GM21825 (cell line): Measurements from ENCODE around the gene IRX3.

Experiments used
- ATAC-seq: cut with Tn5 transposase; IDR thresholded peaks from one replicate; pipeline ENCODE4 v1.9.1; 2021; ENCODE audit warnings: mild to moderate bottlenecking, moderate library complexity; ENCODE audit not compliant: unreplicated experiment

The IRX3 gene

DNA sequence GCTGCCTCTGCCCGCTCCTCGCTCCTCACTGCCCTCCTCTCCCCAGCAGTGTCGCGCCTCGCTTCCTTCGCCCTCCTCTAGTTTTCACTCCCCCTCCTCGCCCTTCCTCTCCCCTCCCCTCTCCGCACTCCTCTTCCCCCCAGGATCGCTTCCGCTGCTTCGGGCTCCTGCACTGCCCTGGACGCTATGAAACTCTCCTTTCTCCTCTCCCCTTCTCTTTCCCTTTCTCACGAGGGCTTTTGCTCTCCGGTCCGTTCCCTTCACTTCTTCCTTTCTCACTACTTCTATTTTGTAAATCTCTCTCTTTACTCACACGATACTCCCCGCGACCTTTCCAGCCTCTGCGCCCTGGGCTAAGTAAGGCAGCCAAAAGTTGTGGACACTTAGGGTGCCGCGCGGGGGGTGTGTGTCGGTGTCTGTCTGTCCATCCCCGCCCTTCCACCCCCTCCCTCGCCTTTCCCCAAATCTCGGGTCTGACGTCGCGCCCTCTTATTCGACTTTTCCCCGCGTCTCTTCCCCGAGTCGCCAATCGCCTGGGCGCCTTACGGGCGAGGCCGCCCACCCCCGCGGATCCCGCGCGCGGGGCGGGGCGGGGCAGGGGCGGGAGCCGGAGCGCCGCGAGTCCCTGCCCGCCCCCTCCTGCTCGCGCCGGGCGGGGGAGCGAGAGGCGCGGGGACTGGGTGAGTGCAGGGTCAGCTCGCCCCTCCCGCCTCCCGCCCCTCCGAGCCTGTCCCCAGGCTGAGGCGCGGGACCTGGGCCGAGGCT is at the start of gene IRX3:
Gene IRX3, minus strand, starts transcription at position 422 of the 765 bp plus-strand sequence. CDS start 737 bp downstream, outside the sequence.
- ATAC-seq: no peak

DNA sequence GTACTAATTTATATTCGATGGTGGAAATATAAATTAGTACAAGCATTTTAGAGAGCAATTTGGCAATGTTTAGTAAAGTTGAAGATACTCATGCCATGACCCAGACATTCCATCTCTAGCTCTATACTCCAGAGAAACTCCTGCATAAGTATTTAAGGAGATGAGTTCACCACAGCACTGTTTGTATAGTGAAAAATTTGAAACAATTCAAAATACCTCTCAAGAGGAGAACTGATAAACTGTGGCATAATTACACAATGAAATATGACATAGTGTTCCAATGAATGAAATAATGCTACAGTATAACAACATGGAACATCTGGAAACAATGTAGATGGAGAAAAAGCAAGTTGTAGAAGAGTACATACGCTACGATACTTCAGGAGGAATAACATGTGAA is 48.6 kb upstream of the IRX3 start:
- no peak for ATAC-seq

DNA sequence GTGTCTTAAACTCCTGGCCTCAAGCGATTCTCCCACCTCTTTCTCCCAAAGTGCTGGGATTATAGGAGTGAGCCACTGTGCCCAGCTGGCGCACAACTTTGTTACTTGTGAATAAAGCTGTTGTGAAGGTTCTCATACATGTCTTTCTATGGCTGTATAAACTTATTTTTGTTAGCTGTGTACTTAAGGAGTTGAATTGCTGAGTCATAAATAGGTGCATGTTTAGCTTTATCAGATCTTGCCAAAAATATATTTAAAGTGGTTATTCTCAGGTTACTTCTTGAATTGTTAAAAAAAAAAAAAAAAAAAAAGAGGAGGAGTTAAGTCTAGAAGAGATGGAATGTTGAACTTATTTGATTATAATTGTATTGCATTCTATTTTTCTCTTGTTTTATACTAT is 47.6 kb upstream of the IRX3 start:
- no peak for ATAC-seq

DNA sequence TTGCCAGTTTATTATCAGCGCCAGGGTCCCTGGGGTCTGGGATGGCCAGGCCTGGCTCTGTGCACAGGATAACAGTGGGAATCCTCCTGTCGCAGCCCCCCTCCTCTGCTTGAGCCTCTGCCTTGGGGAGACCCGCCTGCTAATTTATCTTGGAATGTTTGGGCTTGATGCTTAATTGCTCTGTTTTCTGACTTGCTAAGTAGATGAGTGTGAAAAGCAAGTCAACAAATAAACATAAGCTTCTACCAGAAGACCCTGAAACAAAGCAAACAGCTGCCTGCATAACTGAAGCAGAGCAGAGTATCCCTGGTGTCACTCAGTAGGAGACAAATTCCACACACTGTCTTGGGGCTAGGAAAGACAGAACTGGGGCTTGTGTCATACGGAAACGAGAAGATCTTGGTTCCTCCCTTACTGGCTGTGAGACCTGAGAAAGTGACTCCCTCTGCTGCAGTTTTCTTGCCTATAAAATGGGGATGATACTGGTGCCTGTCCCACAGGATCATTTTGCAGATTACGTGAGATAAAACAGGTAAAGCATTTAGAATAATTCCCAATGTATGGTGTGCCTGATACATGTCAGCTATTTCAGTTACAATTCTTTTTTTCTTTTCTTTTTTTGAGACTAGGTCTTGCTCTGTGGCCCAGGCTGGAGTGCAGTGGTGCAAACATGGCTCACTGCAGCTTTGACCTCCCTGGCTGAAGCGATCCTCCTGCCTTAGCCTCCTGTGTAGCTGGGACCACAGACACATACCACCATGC is 44.8 kb upstream of the IRX3 start:
- no peak for ATAC-seq

DNA sequence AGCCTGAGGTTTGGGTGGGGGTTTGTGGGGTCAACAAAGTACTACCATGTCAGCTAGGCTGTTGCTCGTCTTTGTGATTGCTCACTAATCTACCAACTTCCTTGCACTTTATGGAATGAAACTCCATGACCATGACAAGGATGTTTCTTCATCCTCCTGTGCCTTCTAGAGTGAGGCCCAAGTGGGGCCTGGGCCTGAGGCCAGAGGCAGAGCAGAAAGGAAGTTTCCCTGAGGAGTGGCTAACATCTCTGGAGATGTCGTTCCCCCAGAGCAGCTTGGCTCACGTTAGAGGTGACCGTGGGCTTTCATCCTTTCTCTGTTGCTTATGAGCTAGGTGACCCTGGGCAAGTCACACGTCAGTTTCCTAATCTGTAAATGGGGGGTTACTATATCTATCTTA is 41.0 kb upstream of the IRX3 start:
- ATAC-seq: no peak

DNA sequence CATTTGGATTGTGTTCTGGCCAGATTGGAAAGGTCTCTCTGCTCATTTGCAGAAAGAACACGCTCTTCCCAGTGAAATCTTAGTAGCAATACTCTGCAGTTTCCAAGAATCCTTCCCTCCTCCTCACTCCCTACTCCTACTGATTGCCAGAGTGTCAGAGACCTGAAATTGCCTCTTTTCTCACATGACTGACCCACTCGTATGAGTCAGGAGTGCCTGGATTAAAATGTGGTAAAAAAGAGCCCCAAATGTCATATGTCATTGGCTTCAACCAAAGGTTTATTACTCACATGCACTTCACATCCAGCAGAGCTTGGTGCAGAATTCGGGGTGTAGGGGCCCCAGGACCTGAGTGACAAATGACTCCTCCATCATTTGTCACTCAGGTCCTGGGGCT is 39.7 kb upstream of the IRX3 start:
- no peak for ATAC-seq

DNA sequence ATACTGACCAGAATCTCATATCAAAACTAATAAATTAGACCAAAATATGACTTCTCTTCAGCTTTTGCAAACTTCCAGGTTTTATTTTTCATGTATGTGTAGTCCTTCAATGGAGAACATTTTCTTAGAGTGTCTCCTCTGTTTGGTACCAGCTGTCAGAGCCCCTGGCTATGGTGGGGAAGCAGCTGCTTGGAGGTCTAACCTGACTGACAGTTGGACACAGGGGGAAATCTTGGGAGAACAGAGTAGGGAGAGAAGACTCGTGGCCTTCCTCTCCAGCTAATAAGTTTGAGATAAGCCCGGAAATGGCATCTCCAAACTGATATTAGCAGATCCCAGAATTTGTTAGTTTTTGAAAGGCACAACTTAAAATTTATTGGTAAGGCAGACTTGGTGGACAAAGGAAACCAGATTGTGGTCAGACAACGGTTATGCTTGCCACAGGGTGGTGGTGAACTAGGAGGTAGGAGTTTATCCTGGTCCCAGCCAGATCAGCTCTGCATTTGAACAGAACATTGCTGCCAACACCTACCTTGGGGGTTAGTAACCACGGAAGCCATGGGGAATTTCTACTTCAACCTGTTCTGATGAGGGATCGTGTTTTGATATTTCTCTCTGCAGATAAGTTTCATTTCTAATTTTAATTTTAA is 39.2 kb upstream of the IRX3 start:
- no peak for ATAC-seq

DNA sequence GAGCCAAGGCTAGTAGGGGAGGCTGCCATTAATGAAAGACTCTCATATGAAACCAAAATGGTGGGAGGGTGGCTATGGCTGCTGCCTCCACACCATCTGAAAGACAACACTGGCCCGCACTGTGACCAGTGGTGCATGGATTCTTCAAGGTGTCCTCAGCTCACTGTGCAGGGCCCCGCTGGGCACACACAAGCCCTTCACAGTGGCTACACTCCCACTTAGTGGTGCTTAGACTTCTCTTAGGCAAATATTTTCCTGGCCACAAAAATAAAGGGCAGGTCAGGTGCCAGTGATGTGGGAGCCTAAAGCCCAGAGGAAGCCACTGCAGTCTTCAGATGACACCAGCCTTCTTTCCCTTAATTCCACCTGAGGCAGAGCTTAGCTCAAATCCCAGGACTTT is 38.1 kb upstream of the IRX3 start:
- ATAC-seq: no peak

DNA sequence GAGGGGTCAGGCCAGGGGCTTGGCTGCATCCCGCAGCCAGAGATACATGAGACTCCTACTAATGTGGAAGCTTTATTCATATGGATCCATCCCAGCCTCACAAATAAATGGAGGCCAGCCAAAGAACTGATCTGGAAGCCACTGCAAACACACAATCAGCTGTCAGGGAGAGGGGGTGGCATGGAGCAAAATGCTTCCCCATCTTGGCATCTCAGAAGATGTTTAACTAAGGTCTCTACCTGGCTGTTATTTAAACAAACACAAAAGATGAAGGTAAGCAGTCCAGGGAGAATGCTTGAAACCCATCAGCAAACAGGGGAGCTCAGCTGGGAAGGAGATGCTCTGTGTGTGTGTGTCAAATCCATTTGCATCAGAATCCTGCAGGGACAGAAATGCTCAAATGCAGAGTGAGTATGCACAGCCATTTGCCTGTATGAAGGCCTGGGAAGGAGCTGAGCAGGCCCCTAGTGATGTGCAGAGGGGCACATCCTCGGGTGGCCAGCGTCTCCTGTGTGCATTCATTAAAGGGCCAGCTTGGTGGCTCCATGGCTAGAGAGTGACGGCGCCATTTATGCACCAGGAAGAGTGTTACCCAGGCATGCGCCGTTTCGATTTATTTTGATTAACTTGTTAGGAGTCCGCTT is 34.2 kb upstream of the IRX3 start:
- ATAC-seq: no peak

DNA sequence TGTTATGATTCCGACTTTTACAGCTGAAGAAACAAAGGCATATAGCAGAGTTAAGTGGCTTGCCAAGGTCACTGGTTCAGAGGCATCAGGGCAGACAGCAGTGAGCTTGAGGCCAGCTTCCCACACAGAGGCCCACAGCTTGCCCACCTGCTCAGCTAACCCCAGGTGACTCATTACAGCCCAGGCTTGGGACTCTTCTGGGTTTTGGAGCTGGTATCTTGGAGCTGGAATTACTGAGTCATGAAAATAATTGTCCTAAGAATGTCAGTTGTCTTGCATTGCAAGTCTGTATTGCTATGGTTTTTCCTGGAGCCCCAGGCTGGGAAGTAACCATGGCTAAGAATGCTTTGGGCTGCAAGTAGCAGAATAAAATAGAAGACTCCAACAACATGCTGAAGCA is 32.4 kb upstream of the IRX3 start:
- no peak for ATAC-seq

DNA sequence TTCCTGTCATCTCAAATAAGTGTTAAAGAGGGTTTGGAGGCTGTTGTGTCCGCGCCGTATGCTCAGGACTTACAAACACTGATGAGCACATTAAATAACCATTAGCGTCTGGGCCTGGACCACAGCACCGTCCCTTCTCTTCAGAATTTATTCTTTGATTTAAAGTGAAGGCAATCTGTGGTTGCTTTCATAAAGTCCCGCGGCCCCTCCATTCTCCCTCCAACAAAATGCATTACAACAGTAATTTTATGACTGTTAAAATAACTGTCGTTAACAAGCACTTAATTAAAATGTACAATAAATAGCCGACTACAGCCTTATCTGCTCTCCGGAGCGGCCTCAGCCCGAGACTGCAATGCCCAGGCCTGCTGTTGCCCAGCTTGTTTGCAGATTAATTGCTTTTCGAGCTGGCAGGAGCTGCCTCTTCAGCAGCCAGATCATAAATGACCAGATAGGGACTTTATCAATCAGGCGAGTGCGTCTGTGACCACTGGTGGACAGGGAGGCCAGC is 30.6 kb upstream of the IRX3 start:
- ATAC-seq: no peak

DNA sequence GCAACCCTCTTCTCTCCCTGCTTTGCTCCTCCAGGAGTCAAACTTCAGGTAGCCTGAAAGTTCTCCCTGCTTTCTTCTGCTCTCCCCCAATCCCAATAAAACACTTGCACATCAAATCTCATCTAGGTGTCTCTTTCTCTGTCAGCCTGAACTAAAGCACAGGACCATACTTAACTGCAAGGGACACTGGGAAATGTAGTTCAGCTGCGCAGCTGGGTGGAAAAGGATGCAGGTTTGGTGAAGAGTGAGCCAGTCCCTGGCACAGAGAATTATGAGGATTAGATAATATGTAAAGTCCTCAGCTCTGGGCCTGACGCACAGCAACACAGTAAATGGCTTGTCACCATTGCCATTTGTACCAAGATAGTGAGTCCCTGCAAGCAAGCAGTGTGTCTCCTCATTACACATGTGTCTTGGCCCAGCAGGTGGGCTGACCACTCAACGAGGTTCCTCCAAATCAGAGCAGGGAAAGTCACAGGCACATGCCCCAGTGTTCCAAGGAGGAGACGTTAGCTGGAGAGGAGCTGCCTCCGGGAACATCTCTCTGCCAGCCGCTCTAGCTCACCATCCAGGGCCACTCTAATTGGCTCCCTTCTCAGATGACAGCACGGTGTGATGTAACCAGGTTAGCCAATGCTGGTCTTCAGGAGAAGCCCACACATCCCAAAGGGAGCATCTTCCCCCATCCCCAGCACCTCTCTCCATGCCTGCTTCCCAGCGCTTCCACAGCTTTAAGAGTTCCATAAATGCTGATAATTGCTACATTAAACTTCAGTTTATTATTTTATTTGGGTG is 29.7 kb upstream of the IRX3 start:
- no peak for ATAC-seq

DNA sequence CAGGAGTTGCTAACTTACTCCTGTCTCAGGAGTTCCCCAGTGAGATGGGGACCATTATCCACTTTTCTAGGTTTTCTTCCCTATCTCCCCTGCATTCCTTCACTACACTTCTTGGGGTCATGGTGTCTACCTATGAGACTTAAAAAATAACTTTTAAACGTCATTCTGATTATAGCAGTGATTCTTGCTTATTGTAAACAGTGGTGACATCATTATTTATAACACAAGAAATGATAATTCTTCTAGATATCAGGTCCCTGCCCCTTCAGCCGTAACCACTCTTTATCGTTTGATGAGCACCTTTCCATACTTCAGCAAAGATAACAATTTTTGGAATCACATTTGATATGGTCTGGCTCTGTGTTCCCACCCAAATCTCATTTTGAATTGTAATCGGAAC is 27.2 kb upstream of the IRX3 start:
- no peak for ATAC-seq

DNA sequence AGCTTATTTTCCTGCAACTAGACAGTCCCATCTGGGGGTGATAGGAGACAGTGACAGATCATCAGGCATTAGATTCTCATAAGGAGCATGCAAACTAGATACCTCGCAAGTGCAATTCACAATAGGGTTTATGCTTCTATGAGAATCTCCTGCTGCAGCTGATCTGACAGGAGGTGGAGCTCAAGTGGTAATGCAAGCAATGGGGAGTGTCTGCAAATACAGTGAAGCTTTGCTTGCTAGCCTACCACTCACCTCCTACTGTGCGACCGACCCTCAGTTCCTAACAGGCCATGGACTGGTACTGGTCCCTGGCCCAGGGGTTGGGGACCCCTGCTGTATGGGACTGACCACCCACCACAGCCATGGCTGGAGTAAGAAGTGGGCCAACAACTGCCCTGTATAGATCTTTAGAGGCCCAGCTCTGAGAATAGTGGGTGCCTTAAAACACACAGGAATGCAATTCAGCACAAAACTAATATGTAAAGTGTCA is 26.0 kb upstream of the IRX3 start:
- ATAC-seq: no peak

DNA sequence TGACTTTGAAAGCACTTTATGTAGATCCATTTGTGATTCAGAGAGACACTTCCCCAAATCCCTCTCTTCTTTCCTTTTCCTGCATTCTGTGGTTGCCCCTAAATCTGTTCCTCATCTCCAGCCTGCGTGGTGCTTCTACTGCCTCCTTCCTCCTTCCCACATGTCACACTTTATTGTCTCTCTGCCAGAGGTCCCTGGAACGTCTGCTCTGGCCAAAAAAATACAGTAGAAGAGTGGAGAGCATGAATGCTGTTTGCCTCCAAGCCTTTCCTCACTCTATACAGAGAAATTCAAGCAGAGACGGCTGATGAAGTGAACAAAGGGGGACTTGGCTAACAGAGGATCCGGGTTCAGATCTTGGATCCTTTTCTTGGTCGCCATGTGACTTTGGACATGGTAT is 22.8 kb upstream of the IRX3 start:
- no peak for ATAC-seq

DNA sequence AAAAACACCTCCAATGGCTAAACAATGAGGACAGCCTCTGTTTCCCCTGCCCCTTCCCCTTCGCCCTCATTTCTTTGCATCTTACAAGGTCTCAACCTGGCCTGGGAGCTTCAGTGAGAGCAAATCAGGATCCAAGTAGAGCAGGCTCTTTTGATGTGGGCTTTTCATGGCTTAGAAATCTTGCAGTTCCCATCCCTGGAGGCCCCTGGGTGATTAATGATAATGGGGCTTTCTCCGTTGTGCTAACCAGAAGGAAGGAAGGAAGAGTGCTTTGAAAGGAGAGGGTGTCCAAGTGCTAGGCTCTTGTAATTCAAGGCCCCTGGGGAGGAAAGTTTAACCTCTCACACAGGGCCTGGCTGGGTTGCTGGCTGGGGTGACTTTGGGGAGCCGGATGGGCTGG is 18.5 kb upstream of the IRX3 start:
- ATAC-seq: no peak

DNA sequence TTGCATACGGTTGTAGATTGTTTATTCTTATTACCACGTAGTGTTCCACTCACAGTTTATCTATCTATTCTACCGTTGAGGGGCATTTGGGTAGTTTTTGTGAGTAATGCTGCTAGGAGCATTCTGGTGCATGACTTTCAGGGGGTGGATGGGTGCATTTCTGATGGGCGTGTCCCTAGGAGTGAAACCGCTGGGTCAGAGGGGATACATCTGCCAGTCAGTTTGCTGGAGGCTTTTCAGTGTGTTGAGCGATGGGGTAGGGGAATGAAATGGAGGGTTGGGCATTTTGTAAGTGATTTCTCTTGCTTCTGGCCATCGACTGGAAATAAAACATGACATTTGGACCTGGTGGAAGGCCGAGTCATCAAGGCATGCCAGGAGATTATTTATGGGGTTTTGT is 17.0 kb upstream of the IRX3 start:
- ATAC-seq: no peak

DNA sequence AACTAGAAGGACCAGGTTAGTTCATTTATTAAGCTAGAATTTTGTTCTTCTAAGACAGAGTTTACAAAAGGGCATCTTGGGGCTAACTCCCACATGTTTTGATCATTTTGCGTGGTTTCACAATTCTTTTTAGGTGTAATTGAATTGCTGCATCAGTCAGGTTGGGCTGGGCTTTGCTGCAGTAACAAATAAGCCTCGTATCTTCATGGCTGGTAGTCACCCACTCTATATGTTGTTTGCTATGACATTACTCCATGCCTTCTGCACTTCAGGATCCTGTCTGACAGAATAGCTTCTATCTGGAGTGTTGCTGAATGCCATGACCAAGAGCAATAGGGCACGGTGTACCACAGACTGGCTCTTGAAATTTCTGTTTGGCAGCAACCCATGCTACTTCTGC is 10.6 kb upstream of the IRX3 start:
- no peak for ATAC-seq

DNA sequence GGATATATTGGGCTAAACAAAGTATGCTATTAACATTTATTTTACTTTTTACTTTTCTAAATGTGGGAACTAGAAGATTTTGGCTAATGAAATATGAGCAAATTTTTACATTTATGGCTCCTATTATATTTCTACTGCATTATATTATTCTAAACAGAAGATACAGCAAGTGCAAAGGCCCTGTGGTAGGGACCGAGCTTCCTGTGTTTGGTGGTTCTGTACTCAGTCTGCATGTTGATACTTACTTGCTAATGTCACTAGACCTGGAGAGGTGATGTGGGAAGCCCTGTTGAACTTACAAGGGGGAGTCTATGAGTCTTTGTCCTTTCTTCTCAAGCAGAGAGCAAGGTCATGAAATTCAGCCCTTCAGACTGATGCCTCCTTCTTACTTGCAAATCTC is 10.0 kb upstream of the IRX3 start:
- ATAC-seq: no peak
